ENCODE data around the gene NUDT22.

GRCh38 chr11:64178203-64178602, 47.9 kb upstream of the NUDT22 start:
- TF ChIP-seq, protein P1, sequence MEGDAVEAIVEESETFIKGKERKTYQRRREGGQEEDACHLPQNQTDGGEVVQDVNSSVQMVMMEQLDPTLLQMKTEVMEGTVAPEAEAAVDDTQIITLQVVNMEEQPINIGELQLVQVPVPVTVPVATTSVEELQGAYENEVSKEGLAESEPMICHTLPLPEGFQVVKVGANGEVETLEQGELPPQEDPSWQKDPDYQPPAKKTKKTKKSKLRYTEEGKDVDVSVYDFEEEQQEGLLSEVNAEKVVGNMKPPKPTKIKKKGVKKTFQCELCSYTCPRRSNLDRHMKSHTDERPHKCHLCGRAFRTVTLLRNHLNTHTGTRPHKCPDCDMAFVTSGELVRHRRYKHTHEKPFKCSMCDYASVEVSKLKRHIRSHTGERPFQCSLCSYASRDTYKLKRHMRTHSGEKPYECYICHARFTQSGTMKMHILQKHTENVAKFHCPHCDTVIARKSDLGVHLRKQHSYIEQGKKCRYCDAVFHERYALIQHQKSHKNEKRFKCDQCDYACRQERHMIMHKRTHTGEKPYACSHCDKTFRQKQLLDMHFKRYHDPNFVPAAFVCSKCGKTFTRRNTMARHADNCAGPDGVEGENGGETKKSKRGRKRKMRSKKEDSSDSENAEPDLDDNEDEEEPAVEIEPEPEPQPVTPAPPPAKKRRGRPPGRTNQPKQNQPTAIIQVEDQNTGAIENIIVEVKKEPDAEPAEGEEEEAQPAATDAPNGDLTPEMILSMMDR (IDR thresholded peaks at IDR 0.05) = no peak
- TF ChIP-seq POLR2AphosphoS5 (IDR thresholded peaks at IDR 0.05) (no peak), POLR2A (IDR thresholded peaks at IDR 0.05) (no peak)
